Measurements from ENCODE around the gene PCBP2.

The PCBP2 gene

GRCh38 chr12:53513712-53514410, 62.0 kb downstream of the PCBP2 start:
- no peak for DNase-seq

GRCh38 chr12:53514628-53515290, 62.9 kb downstream of the PCBP2 start:
- DNase-seq, result no peak

GRCh38 chr12:53515291-53515680, 63.4 kb downstream of the PCBP2 start:
- DNase-seq, result no peak

- DNase-seq, result no peak
These were observed 65.0 kb downstream of the PCBP2 start for GRCh38 chr12:53516758-53517455.

GRCh38 chr12:53518381-53518780, 66.5 kb downstream of the PCBP2 start:
- DNase-seq, result no peak

GRCh38 chr12:53523131-53523530, 71.2 kb downstream of the PCBP2 start:
- DNase-seq, result no peak

- DNase-seq, result no peak
These were observed 72.6 kb downstream of the PCBP2 start for GRCh38 chr12:53524476-53524875.

GRCh38 chr12:53530061-53530460, 78.2 kb downstream of the PCBP2 start:
- DNase-seq, result no peak
